D721Med (cell line): Measurements from ENCODE around the gene PDLIM5.

Source experiments
- DNase-seq: peaks from one replicate; pipeline ENCODE4 v3.0.0; 2011; ENCODE audit warnings: low spot score; ENCODE audit not compliant: insufficient read length
- FAIRE-seq: peaks from 2 replicates; lab custom pipeline; 2011; peaks lifted over from hg19 to GRCh38; lab: Jason Lieb, UNC
- TF ChIP-seq, protein P1 (sequence below): IDR thresholded peaks from 2 replicates; pipeline ENCODE4 v1.5.1; 2012; ENCODE audit warnings: mild to moderate bottlenecking, control low read depth; ENCODE audit not compliant: insufficient read depth; ENCODE audit errors: missing control alignments

PDLIM5 gene

DNA sequence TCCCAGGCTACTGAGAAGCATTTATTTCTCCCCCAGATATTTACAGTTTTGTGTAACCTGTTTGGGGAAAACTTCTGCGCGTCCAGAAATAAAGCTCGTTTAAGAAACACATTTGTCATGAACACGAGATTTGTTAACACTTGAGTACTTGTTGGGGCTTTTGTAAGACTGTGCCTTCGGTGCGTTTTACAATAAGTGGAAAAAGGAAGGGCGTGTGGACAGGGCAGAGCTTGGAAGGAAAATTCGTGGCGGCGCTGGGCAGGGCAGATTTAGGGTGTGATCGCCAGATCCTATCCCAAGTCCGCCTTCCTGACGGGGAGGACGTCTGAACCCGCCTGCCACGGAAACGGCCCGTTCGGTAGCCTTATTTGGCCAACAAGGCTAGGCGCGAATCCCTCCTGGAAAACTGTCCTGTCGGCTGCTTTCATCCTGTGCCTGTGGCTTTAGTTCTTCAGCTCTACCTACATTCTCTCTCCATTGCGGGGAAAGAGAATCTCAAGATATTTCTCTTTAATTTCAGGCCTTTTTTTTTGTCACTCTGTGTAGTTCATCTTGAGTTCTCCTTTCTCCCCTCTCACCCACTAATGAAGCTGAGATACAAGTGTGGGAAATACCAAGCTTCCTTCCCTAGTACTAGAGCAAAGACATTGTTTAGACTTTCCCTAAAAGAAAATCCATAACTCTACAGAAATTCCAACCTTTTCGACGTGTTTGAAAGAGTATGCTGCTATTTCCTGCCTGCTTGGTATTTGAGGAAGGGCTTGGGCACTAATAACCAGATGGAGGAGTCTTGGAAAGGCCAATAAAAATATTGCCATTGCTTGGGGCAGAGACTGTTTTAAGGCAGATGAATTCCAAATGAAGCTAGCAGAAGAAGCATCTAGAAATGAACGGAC lies 982 bp downstream of the PDLIM5 start:
- TF ChIP-seq, protein P1, sequence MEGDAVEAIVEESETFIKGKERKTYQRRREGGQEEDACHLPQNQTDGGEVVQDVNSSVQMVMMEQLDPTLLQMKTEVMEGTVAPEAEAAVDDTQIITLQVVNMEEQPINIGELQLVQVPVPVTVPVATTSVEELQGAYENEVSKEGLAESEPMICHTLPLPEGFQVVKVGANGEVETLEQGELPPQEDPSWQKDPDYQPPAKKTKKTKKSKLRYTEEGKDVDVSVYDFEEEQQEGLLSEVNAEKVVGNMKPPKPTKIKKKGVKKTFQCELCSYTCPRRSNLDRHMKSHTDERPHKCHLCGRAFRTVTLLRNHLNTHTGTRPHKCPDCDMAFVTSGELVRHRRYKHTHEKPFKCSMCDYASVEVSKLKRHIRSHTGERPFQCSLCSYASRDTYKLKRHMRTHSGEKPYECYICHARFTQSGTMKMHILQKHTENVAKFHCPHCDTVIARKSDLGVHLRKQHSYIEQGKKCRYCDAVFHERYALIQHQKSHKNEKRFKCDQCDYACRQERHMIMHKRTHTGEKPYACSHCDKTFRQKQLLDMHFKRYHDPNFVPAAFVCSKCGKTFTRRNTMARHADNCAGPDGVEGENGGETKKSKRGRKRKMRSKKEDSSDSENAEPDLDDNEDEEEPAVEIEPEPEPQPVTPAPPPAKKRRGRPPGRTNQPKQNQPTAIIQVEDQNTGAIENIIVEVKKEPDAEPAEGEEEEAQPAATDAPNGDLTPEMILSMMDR: no peak
- no peak for DNase-seq
- no peak for FAIRE-seq

DNA sequence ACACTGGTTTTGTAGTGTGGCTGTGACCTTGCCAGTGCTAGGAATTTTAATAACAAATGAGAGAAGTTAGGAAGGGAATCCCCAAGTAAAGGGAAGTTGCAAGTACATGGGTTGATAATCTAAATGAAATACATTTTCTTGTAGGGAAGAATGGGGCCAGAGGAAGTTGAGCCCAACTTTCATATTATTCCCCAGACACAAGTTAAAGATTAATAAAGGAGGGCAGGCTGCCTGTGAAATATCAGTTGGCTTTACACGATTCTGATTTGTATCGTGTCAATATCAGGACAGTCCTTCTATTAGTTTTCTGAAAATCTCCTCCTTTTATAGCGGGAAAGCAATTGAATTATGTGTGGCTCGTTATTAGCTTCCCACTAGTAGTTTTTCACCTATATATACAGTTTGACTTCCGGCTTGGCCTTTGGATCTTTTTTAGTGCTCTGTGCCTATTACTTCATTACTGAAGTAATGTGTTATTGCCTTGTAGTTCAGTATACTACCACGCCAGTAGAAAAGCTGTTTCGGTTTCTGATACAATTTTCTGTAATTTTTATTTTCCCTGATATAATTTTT lies 1.7 kb downstream of the PDLIM5 start:
- no peak for DNase-seq
- FAIRE-seq: no peak
- TF ChIP-seq, protein P1: no peak

DNA sequence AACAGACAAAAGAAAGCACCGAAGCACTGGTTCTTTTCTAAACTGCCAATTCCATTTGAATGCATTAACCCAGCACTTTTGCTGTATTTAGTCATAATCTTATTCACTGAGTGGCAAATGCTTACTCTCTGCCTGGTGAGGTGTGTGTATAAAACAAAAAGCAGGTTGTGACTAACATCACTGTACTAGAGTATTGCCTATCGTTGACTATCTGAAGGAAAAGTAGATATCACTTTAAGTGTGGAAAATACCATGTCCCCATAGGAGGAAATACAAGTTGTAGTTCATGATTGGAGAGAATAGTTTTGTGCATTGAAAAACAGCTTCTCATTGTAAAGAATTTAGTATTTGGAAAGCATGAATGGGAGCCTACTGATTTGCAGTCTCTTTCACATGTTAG lies 2.7 kb downstream of the PDLIM5 start:
- FAIRE-seq (no peak), DNase-seq (no peak)
- TF ChIP-seq, protein P1: no peak

DNA sequence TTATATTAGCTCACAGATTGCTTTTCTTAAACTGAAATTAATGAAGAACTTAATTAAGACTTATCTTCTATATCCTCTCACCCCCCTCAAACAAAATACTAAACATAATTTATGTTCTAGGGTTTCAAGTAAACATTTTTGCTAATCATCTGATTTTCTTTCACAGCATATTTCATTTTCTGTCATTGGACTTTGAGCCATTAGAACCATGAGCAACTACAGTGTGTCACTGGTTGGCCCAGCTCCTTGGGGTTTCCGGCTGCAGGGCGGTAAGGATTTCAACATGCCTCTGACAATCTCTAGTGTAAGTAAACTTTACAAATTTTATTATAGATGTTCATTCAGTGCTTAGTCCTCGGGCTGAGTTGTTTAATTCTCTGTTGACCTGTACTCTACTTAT lies 3.3 kb downstream of the PDLIM5 start:
- TF ChIP-seq, protein P1: no peak
- DNase-seq (no peak), FAIRE-seq (no peak)

DNA sequence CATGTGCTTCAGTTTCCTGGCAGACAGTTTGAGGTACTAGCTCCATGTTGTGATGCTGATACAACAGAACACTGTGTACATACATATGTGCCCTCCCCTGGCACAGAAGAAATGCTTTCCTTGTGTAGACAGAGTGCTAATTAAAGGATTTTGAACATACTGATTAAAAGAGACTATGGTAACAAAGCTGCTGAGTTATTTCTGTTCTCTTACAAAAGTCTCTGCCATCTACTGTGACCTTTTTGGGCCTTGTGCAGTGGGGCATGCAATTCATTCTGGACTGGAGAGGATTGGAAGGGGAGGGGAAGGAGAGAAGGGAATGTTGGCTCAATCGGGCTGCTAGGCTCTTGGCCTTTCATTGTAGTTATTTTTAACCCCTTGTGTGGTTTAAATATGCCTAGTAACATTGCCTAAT lies 6.0 kb downstream of the PDLIM5 start:
- DNase-seq: no peak
- TF ChIP-seq, protein P1: no peak
- no peak for FAIRE-seq

DNA sequence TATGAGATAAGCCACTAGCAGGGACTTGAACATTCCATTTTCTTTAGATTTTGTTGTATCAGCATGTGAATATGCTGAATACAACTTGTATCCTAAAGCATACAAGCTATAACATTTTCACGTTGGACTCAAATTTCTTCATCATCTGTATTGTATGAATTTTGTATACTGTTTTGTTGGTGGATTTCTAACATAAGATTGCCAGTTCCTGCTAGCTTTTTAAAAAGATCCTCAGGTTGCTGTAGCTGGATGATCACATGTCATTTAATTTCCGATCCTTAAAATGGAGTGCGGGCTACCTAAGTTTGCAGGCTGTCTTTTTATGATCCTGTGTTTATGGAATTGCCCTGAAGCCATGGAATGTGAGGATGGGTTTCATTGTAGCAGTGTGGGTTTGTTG lies 6.9 kb downstream of the PDLIM5 start:
- DNase-seq (no peak), FAIRE-seq (no peak)
- TF ChIP-seq, protein P1: no peak

DNA sequence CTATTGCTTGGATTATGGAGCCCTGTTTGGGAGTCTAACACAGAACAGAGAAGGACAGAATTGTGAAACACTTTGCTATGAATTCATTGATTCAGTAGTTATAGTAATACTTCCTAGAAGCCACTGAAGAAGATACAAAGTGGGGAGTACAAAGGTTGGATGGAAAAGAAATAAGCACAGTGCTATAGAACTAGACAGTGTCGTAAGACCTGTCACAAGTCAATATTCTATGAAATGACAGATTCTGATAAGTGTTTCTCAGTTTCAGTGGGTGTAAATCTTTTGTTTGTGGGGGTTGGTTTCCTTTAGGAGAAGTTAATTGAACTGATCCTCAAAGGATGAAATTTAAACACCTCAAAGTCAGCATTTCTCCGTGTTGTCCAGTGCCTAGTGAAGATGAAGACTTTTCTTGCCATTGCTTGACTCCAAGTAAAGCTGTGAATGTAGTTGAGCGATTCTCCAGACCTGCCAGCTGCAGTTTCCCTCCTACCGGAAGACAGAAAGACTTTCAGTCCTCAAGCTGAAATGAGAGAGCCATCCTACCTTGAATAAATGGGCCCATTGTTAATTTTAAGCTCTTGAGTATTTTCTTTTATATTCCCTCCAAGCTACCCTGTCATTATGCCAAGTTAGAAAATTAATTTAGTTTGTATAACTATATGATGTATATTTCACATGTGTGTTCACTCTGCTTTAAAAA lies 7.9 kb downstream of the PDLIM5 start:
- DNase-seq (no peak), FAIRE-seq (no peak)
- TF ChIP-seq, protein P1: no peak
